ENCODE measurements around the gene MRRF. TPM values are rescaled to one million over a fixed set of nuclear protein-coding genes. Genes with fewer than 3 reads are reported as not detected.

The MRRF gene
- total and polyA plus RNA-seq, 2 experiments from 2014 or later: 23.7 to 30.8 TPM

- peaks cover 21% of the 10 kb centered on the region for H3K4me1 ChIP-seq (ENCODE audit: insufficient read depth)
- H3K9me3 ChIP-seq (ENCODE audit: low read depth): no peaks in the 10 kb centered on the region
- no peaks in the 10 kb centered on the region for H3K27me3 ChIP-seq (replicated peaks; ENCODE audit: insufficient read depth)
- H3K9me2 ChIP-seq (ENCODE audit: insufficient read depth): no peaks in the 10 kb centered on the region
- H3K4me3 ChIP-seq: no peak overlapping the region; the same call in 1 of the 2 replicates
- 12 to 16% methylated on average over 10 of the region's 10 CpGs for WGBS, 2 experiments (ENCODE audit: low coverage in 1 of 2, low lambda C conversion rate in 2 of 2, missing lambda C conversion rate in 2 of 2)
- H3F3A ChIP-seq (ENCODE audit: insufficient read depth): peaks cover 15% of the 10 kb centered on the region
- peak overlapping the region; percentile 31 for H3K27ac ChIP-seq
- H4K20me1 ChIP-seq (ENCODE audit: insufficient read depth): no peaks in the 10 kb centered on the region
- no peaks in the 10 kb centered on the region for H3K79me2 ChIP-seq (ENCODE audit: insufficient read depth)
- H3K4me2 ChIP-seq (ENCODE audit: unreplicated experiment): peak overlapping the region; percentile 48
- DNase-seq: peak; percentile 73
- in situ Hi-C loops (cut with MboI): loop anchor here (25.0 kb wide), 1 partner anchor 448 kb away; the partner anchor contains the start of gene OR1K1
- no peaks in the 10 kb centered on the region for H3K36me3 ChIP-seq (ENCODE audit: low read depth)
- TF ChIP-seq EZH2phosphoT487 (IDR thresholded peaks at IDR 0.05; ENCODE audit: insufficient read depth, low read depth) (no peak), EZH2 (IDR thresholded peaks at IDR 0.05; ENCODE audit: insufficient read depth, poor library complexity, severe bottlenecking) (no peak)
- peak overlapping the region; percentile 76 for H2AFZ ChIP-seq
- H3K9ac ChIP-seq: no peak overlapping the region; the same call in 1 of the 2 replicates
These were observed 100.1 kb downstream of the MRRF start for GRCh38 chr9:122364783-122365150.

GRCh38 chr9:122366074-122366660 lies 101.5 kb downstream of the MRRF start:
- no peak for DNase-seq
- Histone ChIP-seq H3F3A (ENCODE audit: insufficient read depth) (peaks cover 15% of the 10 kb centered on the region), H3K36me3 (ENCODE audit: low read depth) (no peaks in the 10 kb centered on the region), H2AFZ (no peak overlapping the region), H3K4me2 (ENCODE audit: unreplicated experiment) (no peak overlapping the region), H3K9ac (no peak overlapping the region), H4K20me1 (ENCODE audit: insufficient read depth) (no peaks in the 10 kb centered on the region), H3K27me3 (replicated peaks; ENCODE audit: insufficient read depth) (no peaks in the 10 kb centered on the region), H3K79me2 (ENCODE audit: insufficient read depth) (0 out of 2 replicates have a peak, but pooled peaks cover under 1% of the 10 kb centered on the region), H3K4me1 (ENCODE audit: insufficient read depth) (peaks cover 13% of the 10 kb centered on the region; the same call in 1 of the 2 replicates), H3K9me2 (ENCODE audit: insufficient read depth) (no peaks in the 10 kb centered on the region), H3K27ac (no peak overlapping the region), H3K4me3 (no peak overlapping the region), H3K9me3 (ENCODE audit: low read depth) (no peaks in the 10 kb centered on the region)
- TF ChIP-seq EZH2phosphoT487 (IDR thresholded peaks at IDR 0.05; ENCODE audit: insufficient read depth, low read depth) (no peak), EZH2 (IDR thresholded peaks at IDR 0.05; ENCODE audit: insufficient read depth, poor library complexity, severe bottlenecking) (no peak)
- WGBS, 2 experiments (ENCODE audit: low coverage in 1 of 2, low lambda C conversion rate in 2 of 2, missing lambda C conversion rate in 2 of 2): 91 to 94% methylated on average over 6 of the region's 6 CpGs
- in situ Hi-C loops (cut with MboI): loop anchor here (25.0 kb wide), 1 partner anchor 446 kb away; the partner anchor contains the start of gene OR1K1

DNA sequence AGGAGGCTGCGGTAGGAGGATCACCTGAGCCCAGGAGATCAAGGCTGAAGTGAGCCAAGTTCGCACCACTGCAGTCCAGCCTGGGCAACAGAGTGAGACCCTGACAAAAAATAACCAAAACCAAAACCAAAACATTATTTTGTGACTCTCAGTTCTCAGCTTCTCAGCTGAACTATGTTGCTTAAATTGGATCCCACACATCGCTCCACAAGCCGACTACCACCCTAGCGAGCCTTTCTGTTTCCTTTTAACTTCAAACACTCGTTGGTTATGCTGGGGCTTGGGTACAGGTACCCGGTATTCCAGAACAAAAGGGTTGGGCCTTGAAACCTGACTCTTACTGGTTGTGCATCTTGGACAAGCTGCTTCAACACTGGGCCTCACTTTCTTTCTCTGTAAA lies 102.4 kb downstream of the MRRF start:
- in situ Hi-C loops (cut with MboI): loop anchor here (25.0 kb wide), 1 partner anchor 445 kb away; the partner anchor contains the start of gene OR1K1
- Histone ChIP-seq H3K9ac (no peak overlapping the region), H3K4me1 (ENCODE audit: insufficient read depth) (peaks cover 18% of the 10 kb centered on the region; the same call in 1 of the 2 replicates), H3K9me2 (ENCODE audit: insufficient read depth) (no peaks in the 10 kb centered on the region), H3K9me3 (ENCODE audit: low read depth) (no peaks in the 10 kb centered on the region), H3K79me2 (ENCODE audit: insufficient read depth) (peaks cover 10% of the 10 kb centered on the region; the same call in 1 of the 2 replicates), H2AFZ (no peak overlapping the region), H3K4me3 (no peak overlapping the region), H4K20me1 (ENCODE audit: insufficient read depth) (no peaks in the 10 kb centered on the region), H3K36me3 (ENCODE audit: low read depth) (no peaks in the 10 kb centered on the region), H3K4me2 (ENCODE audit: unreplicated experiment) (no peak overlapping the region), H3K27ac (no peak overlapping the region), H3K27me3 (replicated peaks; ENCODE audit: insufficient read depth) (no peaks in the 10 kb centered on the region), H3F3A (ENCODE audit: insufficient read depth) (peaks cover 15% of the 10 kb centered on the region)
- DNase-seq: no peak
- TF ChIP-seq EZH2phosphoT487 (IDR thresholded peaks at IDR 0.05; ENCODE audit: insufficient read depth, low read depth) (no peak), EZH2 (IDR thresholded peaks at IDR 0.05; ENCODE audit: insufficient read depth, poor library complexity, severe bottlenecking) (no peak)
- 77 to 82% methylated on average over 7 of the region's 7 CpGs for WGBS, 2 experiments (ENCODE audit: low coverage in 1 of 2, low lambda C conversion rate in 2 of 2, missing lambda C conversion rate in 2 of 2)

GRCh38 chr9:122367774-122368460 lies 103.2 kb downstream of the MRRF start:
- Histone ChIP-seq H3K36me3 (ENCODE audit: low read depth) (no peaks in the 10 kb centered on the region), H3K79me2 (ENCODE audit: insufficient read depth) (peaks cover 11% of the 10 kb centered on the region; the same call in 1 of the 2 replicates), H2AFZ (no peak overlapping the region), H3K4me3 (no peak overlapping the region), H3F3A (ENCODE audit: insufficient read depth) (peaks cover 15% of the 10 kb centered on the region), H3K9me3 (ENCODE audit: low read depth) (no peaks in the 10 kb centered on the region), H3K27ac (no peak overlapping the region), H3K27me3 (replicated peaks; ENCODE audit: insufficient read depth) (no peaks in the 10 kb centered on the region), H3K9me2 (ENCODE audit: insufficient read depth) (no peaks in the 10 kb centered on the region), H3K9ac (no peak overlapping the region), H4K20me1 (ENCODE audit: insufficient read depth) (no peaks in the 10 kb centered on the region), H3K4me2 (ENCODE audit: unreplicated experiment) (no peak overlapping the region), H3K4me1 (ENCODE audit: insufficient read depth) (peaks cover 18% of the 10 kb centered on the region; the same call in 1 of the 2 replicates)
- no peak for DNase-seq
- 81 to 100% methylated on average over 5 to 6 of the region's 6 CpGs for WGBS, 2 experiments (ENCODE audit: low coverage in 1 of 2, low lambda C conversion rate in 2 of 2, missing lambda C conversion rate in 2 of 2)
- in situ Hi-C loops (cut with MboI): loop anchor here (25.0 kb wide), 1 partner anchor 444 kb away; the partner anchor contains the start of gene OR1K1
- TF ChIP-seq EZH2 (IDR thresholded peaks at IDR 0.05; ENCODE audit: insufficient read depth, poor library complexity, severe bottlenecking) (no peak), EZH2phosphoT487 (IDR thresholded peaks at IDR 0.05; ENCODE audit: insufficient read depth, low read depth) (no peak)
